ENCODE measurements around the gene KLC1. TPM values are rescaled to one million over a fixed set of nuclear protein-coding genes. Genes with fewer than 3 reads are reported as not detected.

The KLC1 gene
- total RNA-seq, 1 donor from 2014 or later, result 154 TPM

GRCh38 chr14:103731916-103732867, 103.2 kb downstream of the KLC1 start:
- intact Hi-C loops (cut with micrococcal nuclease), result no loop called here

DNA sequence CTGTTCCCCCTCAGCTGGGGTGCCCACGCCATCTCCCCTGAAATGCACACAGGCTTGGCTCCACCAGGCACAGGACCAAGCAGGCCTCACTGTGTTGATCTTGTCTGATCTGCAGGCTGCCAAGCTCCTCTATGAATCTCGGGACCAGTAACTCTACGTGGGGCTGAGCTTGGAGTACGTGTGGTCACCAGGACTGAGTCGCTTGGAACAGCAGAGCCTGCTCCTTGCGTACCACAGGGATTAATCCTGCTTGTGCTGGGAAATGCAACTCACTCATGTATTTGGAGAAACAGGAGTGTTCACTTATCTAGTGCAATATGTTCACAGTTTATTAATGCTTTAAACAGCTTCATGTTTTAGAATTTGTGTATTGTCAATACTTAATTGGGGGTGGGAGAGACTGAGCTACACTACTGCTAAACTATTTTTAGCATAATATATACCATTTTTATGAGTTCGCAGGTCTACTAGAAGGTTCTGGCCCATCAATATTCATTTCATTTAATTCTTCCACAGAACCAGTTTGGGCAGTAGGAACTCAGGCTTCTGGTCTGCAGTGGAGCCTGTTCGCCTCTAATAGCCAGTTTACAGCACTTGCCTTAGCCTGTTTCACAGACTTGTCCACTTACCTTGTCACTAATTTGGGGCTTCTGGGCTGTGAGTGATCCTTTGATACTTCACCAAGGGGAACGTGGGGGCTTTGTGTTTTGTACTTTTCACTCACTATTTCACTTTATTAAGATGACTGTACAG, 104.0 kb downstream of the KLC1 start:
- intact Hi-C loops (cut with micrococcal nuclease), result no loop called here

DNA sequence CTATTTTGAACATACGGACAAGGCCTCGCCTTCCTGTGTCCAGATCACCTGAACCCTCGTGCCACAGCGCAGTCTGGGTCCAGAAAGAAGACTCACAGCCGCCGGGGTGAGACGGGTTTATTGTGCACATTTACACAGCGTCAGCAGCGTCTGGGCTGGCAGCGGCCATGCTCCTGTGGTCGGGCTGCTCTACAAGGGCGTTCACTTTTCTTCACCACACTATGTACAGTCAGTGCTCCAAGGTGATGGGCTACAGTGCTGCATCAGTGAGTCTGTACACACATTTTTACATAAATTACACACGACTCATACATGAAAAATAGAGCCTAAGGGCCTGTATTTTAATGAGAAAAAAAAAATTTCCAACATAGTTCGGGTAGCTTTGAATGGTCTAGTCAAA, 104.6 kb downstream of the KLC1 start:
- intact Hi-C loops (cut with micrococcal nuclease), result no loop called here

- intact Hi-C loops (cut with micrococcal nuclease), result no loop called here
Observed at GRCh38 chr14:103734081-103734888, 105.3 kb downstream of the KLC1 start.

DNA sequence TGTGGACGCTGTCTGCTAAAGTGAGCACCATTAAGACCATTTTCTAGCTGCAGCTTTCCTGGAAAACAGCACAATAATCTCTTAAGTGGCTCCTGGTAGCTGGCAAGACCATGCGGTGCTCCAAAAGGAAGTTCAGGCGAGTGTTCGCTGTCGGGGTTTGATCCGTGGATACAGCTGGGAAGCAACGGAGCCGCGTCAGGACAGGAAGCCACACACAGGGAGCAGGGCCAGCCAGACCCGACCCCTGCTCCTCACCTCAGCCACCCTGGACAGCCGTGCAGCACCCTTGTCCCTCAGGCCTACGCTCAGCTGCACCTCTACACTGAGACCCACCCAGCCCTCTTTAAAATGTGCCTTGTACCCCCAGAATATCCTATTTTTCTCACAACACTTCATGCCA, 106.0 kb downstream of the KLC1 start:
- intact Hi-C loops (cut with micrococcal nuclease), result no loop called here

DNA sequence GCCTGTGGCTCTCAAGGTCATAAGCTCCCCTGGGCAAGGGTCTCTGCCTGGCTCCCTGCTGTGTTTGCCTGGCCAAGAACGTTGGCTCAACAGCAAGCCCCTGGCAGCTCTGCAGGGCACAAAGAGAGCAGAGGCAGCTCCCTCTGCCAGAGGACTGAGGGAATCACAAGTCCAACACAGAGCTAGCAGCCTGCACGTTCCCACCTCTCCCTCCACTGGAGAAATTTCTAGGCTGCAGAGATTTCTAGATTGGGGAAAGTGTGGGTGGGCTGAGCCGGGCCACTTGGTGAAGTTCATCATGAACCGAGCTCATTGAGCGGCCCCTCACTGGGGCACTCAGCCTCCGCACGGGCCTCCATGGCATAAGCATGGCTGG, 106.4 kb downstream of the KLC1 start:
- intact Hi-C loops (cut with micrococcal nuclease), result no loop called here

- intact Hi-C loops (cut with micrococcal nuclease), result no loop called here
Observed at GRCh38 chr14:103735815-103736545, 107.0 kb downstream of the KLC1 start.

DNA sequence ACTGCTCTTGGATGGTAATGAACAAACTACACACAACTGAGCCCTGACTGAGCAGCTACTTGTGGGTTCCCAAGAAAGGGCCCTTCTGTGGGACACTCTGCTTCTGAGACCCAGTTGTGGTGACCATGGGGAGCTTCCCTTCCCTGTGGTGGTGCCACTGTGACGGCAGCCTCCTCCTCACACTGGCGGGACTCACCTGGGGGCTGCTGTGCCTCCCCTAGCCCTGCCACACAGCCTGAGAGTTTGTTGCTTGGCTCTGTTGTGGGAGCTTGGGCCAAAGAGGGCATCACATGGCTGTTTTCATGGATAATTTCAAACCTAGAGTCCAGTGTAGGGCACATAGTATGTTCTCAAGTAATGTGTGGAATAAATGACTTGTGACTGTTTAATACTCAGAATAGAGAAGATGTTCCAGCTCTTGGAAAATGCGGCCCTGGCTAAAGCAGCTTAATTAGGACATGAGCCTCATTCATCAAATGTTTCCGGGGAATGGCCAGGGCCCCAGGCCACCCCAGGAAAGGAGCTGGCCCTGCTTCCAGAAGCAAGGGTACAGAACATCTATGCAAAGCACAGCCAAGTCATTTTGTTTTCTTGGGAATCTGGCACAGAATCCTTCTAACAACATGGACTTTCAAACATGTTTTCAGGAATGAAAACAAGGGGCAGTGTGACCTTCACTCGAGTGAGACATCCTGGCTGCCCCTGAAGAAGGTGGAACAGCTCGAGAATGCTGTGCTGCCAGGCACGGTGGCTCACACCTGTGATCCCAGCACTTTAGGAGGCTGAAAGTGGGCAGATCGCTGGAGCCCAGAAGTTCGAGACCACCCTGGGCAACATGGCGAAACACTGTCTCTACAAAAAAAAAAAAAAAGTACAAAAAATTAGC, 107.8 kb downstream of the KLC1 start:
- intact Hi-C loops (cut with micrococcal nuclease), result no loop called here

DNA sequence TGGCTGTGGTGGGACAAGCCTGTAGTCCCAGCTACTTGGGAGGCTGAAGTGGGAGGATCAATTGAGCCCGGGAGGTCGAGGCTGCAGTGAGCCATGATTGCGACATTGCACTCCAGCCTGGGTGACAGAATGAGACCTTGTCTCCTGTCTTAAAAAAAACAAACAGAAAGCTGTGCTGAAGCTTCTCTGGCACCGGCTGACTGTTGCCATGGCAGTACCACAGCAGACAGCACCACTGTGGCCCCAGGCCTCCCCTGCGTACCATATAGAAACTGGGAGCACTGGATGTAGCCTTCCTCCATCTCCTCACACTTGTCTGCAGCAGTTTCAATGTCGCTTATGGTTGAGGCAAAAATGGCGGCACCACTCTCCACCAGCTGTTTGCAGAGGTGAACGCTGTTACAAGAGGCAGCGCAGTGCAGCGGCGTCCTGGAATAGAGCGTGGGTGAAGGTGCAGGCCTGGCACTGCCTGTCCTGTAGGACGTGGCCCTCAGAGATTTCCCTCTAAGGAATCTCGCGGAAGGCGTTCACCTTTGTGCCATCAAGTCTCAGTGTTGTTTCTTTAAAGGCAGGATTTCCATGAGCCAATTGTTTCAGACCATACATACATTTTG, 108.5 kb downstream of the KLC1 start:
- intact Hi-C loops (cut with micrococcal nuclease), result no loop called here

GRCh38 chr14:103738166-103738565, 109.2 kb downstream of the KLC1 start:
- intact Hi-C loops (cut with micrococcal nuclease), result no loop called here

DNA sequence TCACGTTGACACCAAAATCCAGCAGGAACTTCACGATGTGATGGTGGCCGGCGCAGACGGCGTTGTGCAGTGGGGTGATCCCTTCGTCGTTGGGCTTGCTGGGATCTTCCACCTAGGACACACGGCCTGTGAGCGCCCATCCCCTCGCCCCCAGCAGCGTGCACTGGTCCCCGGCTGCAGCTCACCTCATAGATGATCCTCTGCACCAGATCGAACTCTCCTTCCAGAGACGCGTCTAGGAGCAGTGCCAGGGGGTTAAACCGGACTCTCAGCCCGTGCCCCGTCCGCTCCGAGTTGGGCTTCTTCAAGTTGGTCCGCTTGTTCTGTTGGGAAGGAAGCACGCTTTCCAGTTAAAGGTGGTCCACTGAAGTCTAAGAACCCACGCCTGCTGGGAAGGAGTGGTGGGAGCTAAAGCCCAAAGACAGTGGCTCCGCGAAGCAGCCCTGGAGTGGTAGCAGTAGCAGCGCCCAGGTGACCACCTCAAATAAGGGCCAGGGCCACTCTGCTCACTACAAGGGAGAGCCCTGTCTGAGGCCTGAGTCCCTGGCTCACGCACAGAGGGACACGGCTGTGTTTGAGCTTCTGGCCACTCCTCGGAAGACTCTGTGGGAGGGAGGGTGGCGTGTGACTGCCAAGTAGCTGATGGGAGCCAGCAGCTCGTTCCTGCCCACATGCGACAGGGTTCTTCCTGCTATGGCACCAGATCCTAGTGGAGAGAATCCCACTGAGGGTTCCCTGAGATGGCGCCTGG, 109.9 kb downstream of the KLC1 start:
- intact Hi-C loops (cut with micrococcal nuclease), result no loop called here

DNA sequence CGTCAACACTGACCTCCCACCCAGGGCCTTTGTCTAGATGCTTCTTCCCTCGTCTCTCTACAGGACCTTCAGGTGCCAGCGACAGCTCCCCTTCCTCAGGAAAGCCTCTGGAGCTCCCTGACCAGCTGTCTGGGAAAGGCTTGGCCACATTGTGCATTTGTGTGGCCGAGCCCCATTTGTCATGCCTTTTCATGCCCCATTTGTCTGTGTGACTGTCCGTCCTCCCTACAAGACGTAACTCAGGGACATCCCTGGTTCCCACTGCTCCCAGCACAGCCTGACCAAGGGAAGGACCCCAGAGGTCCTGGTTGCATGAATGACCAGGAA, 110.4 kb downstream of the KLC1 start:
- intact Hi-C loops (cut with micrococcal nuclease), result no loop called here

DNA sequence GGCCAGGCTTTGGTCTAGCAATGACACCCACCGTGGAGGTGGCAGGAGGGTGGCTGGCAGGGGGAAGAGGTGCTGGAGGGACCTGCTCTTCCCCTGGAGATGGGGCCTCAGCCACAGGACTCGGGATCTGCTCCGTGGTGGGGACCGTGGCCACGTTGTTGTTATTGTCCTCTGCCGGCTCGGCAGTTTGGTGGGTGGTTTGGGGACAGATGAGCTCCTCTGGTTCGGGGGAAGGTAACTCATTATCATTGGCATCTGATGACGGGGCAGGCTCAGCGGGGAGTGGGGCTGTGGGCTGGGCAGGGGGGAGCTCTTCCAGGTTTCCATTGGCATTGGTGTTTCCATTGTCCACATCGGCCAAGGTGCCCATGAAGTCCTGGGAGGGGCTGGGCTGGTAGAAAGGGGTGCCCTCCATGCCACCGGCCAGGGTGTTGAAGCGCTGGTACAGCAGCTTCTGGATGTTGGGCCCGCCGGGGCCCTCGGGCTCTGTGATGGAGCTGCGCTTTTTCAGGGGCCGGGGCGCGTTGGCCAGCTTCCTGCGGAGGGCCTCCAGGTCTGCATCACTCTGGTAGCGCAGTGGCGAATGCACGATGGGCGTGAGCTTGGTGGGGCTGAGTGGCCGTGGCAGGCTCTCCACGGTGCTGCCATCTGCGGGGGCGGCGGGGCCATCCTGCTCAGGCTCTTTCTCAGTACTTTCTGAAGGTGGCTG, 110.9 kb downstream of the KLC1 start:
- intact Hi-C loops (cut with micrococcal nuclease), result no loop called here

GRCh38 chr14:103740991-103741689, 112.1 kb downstream of the KLC1 start:
- intact Hi-C loops (cut with micrococcal nuclease), result no loop called here

- intact Hi-C loops (cut with micrococcal nuclease), result no loop called here
Observed at GRCh38 chr14:103741876-103742275, 112.9 kb downstream of the KLC1 start.

DNA sequence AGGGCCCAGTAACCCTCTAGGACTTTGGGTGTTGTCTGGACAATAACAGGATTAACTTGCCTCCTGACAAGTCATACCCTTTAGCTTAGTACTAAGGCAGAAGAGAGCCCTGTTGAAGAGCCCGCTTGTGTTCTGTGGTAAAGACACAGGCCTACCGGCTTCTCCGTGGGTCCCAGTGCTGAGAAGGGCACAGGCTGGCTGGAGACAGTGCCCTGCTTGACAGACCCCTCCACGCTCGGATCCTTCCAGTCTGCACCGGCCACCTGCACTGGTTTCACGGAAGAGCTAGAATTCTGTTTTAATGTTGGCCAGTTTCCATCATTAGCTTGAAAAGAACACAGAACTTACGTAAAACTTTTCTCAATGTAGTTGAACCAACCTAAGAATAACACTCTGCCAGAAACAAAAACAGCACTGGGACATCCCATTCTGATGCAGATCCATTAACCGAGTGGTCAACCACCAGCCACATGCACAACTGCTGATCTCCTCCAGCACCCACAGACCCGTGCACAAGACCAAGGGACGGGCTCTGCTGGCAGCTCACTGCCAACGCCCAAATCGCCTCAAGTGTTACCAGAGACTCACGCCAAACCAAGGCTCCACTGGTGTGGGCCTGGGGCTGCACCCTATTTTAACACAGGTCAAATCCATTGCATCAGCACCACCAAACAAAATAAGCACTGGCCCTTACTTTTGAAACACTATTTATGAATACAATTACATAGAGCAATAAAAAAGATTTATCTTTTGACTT, 113.7 kb downstream of the KLC1 start:
- intact Hi-C loops (cut with micrococcal nuclease), result no loop called here

DNA sequence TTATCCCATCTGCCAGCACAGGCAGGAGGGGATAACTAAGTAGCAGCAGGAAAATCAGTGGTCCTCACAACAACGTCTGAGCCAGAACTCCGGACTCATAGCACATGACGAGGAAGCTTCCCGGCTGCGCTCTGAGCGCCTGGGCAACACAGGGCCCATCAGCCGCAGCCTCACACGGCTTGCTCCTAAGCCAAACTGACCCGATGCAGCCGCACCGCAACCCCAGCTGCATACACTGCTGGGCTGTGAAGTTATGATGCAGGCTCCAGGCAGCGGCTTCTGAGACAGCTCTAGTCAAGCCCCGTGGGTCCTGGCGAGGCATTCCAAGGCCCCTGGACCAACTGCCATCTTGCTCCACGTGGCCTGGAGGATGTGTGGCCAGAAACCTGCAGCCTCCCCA, 114.7 kb downstream of the KLC1 start:
- intact Hi-C loops (cut with micrococcal nuclease), result no loop called here

All from T-helper 2 cell treated with Interferon-gamma antibody and Interleukin-4, amounts not matched to agents 100 ng/mL and 5 ng/mL, for 36 hours (primary cell).